ENCODE data around the gene UNC5A. TPM values are rescaled to one million over a fixed set of nuclear protein-coding genes. Genes with fewer than 3 reads are reported as not detected.

The UNC5A gene
- total RNA-seq, 2 donors from 2014 or later: 0.89 to 1.4 TPM

DNA sequence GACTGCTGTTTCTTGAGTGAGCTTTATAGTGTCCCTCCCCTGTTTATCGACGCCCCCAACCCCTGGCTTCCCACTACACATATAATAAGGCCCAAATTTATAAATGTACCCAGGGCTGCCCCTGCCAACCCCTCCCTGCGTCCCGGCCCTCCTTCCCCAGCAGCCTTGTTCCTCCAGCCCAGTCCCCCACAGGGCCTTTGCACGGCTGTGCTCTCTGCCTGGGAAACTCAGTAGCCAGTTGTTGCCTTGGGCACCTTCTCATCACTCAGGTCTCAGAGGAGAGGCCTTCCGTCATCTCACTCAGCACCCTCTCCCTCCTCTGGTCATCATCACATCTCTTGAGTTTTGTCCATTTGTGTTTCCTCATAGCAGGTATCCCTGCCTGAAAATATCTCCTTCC, 15.8 kb upstream of the UNC5A start:
- Mint-ChIP-seq H3K9me3 (no peaks in the 10 kb centered on the region), H3K27ac (no peak overlapping the region), H3K27me3 (ENCODE audit: insufficient read depth) (peaks cover 11% of the 10 kb centered on the region), H3K4me3 (no peak overlapping the region), H3K4me1 (peaks cover 18% of the 10 kb centered on the region), H3K36me3 (ENCODE audit: low read depth) (no peaks in the 10 kb centered on the region)
- TF ChIP-seq CTCF (conservative IDR thresholded peaks at IDR 0.05): no peak
- WGBS, 2 experiments (ENCODE audit: insufficient coverage in 1 of 2, insufficient read length in 1 of 2): 92 to 97% methylated on average over 6 of the region's 6 CpGs
- Histone ChIP-seq H3K9me3 (ENCODE audit: control insufficient read depth, low read length) (no peaks in the 10 kb centered on the region), H3K27ac (ENCODE audit: low read depth, low read length) (no peak overlapping the region), H3K36me3 (ENCODE audit: control insufficient read depth, insufficient read depth, low read length) (no peaks in the 10 kb centered on the region), H3K9ac (ENCODE audit: extremely low read depth, low read length, poor library complexity, severe bottlenecking) (no peak overlapping the region), H3K4me3 (ENCODE audit: low read length) (no peak overlapping the region), H3K4me1 (ENCODE audit: control insufficient read depth, insufficient read depth, low read length) (no peaks in the 10 kb centered on the region), H3K27me3 (ENCODE audit: control insufficient read depth, insufficient read depth, low read length, poor library complexity, severe bottlenecking) (no peaks in the 10 kb centered on the region)
- no peak for DNase-seq

DNA sequence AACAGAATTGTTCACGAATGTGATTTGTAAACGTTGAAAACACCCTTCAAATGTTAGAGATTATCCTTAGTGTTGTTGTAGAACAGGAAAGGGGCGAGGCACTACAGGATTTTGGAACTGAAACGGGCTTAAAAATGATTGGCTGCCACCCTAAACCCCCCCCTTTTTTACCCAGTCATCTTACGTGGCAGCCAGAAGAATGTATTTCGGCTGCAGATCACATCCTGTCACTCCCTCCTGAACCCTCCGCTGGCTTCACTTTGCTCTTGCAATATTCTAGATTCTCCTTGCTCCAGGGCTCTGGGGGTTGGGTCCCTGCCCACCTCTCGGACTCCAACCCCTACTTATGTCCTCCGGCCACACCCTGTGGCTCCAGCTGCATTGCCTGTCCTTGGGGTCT, 13.9 kb upstream of the UNC5A start:
- WGBS, 2 experiments (ENCODE audit: insufficient coverage in 1 of 2, insufficient read length in 1 of 2): 75 to 78% methylated on average over 7 to 9 of the region's 9 CpGs

DNA sequence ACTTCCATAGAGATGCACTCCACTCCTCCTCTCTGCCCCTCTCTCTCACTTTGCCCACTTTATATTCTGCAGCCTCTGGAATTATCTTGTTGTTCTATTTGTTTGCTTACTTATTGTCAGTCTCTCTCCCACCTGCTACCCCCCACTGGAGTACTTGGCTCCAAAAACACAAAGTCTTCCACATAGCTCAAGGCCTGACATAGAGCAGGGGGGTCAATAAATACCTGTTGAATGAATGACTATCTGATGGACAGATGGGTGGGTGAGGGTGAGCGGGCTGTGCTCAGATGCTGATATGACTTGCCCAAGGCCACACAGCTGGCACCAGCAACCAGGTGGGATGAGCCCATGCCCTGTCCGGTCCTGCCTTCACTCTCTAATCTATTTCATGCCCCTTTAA, 13.4 kb upstream of the UNC5A start:
- DNase-seq: no peak
- H3K4me3 ChIP-seq (ENCODE audit: low read length): no peak overlapping the region
- no peaks in the 10 kb centered on the region for H3K36me3 ChIP-seq (ENCODE audit: control insufficient read depth, insufficient read depth, low read length)
- H3K9me3 Mint-ChIP-seq: no peaks in the 10 kb centered on the region
- no peaks in the 10 kb centered on the region for H3K4me1 ChIP-seq (ENCODE audit: control insufficient read depth, insufficient read depth, low read length)
- WGBS, 2 experiments (ENCODE audit: insufficient coverage in 1 of 2, insufficient read length in 1 of 2): 94 to 100% methylated on average over 1 to 2 of the region's 2 CpGs
- H3K4me3 Mint-ChIP-seq: no peak overlapping the region
- H3K27ac Mint-ChIP-seq: no peak overlapping the region
- H3K27me3 ChIP-seq (ENCODE audit: control insufficient read depth, insufficient read depth, low read length, poor library complexity, severe bottlenecking): no peaks in the 10 kb centered on the region
- peaks cover 6% of the 10 kb centered on the region for H3K27me3 Mint-ChIP-seq (ENCODE audit: insufficient read depth)
- no peak overlapping the region for H3K9ac ChIP-seq (ENCODE audit: extremely low read depth, low read length, poor library complexity, severe bottlenecking)
- H3K4me1 Mint-ChIP-seq: peaks cover 11% of the 10 kb centered on the region
- TF ChIP-seq CTCF (conservative IDR thresholded peaks at IDR 0.05): no peak
- H3K9me3 ChIP-seq (ENCODE audit: control insufficient read depth, low read length): no peaks in the 10 kb centered on the region
- H3K27ac ChIP-seq (ENCODE audit: low read depth, low read length): no peak overlapping the region
- H3K36me3 Mint-ChIP-seq (ENCODE audit: low read depth): no peaks in the 10 kb centered on the region

More for the DNA sequence above, 13.9 kb upstream of the UNC5A start:
- H3K9me3 Mint-ChIP-seq: no peaks in the 10 kb centered on the region
- no peak for DNase-seq
- no peak overlapping the region for H3K9ac ChIP-seq (ENCODE audit: extremely low read depth, low read length, poor library complexity, severe bottlenecking)
- no peak for TF ChIP-seq CTCF (conservative IDR thresholded peaks at IDR 0.05)
- H3K4me3 ChIP-seq (ENCODE audit: low read length): no peak overlapping the region
- H3K4me1 Mint-ChIP-seq: peaks cover 11% of the 10 kb centered on the region
- H3K27me3 Mint-ChIP-seq (ENCODE audit: insufficient read depth): peaks cover 8% of the 10 kb centered on the region
- no peak overlapping the region for H3K27ac ChIP-seq (ENCODE audit: low read depth, low read length)
- no peak overlapping the region for H3K27ac Mint-ChIP-seq
- no peak overlapping the region for H3K4me3 Mint-ChIP-seq
- H3K27me3 ChIP-seq (ENCODE audit: control insufficient read depth, insufficient read depth, low read length, poor library complexity, severe bottlenecking): no peaks in the 10 kb centered on the region
- no peaks in the 10 kb centered on the region for H3K36me3 Mint-ChIP-seq (ENCODE audit: low read depth)
- no peaks in the 10 kb centered on the region for H3K36me3 ChIP-seq (ENCODE audit: control insufficient read depth, insufficient read depth, low read length)
- no peaks in the 10 kb centered on the region for H3K4me1 ChIP-seq (ENCODE audit: control insufficient read depth, insufficient read depth, low read length)
- no peaks in the 10 kb centered on the region for H3K9me3 ChIP-seq (ENCODE audit: control insufficient read depth, low read length)

Data from endodermal cell (in vitro differentiated cells).